Cardiac fibroblast (primary cell): ENCODE results near the gene SMOC2.

Experiments used
- DNase-seq, 2 donors: peaks; one replicate each; pipeline versions ENCODE4 v3.0.0 to v3.0.0-alpha.2; 2010; ENCODE audit warnings: low read depth in 2 of 2
- H3K4me3 ChIP-seq, 2 donors: replicated peaks in 1 of 2; 1 replicate in 1 of 2; 2 replicates in 1 of 2; pipeline ENCODE4 v1.5.1; 2011; ENCODE audit warnings: low read depth in 2 of 2, low read length in 2 of 2, mild to moderate bottlenecking in 2 of 2, moderate library complexity in 1 of 2
- CTCF ChIP-seq: IDR thresholded peaks from one replicate; pipeline ENCODE4 v1.5.1; 2011; ENCODE audit warnings: low read depth, mild to moderate bottlenecking, low read length, inconsistent platforms

The SMOC2 gene

GRCh38 chr6:168506460-168506859, 65.5 kb downstream of the SMOC2 start:
- DNase-seq: no peak

DNA sequence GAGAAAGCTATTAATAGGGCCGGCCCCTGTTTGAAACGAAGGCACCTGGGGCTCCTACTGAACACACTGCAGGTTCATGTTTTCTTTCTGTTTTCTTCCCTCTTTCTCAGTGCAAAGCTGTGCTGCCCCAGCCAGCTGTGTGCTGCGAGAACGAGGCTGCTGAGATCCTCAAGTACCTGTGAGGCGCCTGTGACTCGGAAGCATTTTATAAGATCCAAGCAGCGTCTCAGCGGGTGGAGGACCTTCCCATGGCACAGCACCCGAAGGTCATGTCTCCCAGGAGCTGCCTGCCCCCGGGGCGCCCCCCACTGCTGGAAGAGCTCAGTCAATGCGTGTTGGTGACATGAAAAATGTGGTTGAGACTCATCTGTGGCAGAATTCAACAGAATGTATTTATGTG, 66.3 kb downstream of the SMOC2 start:
- no peak for DNase-seq
- H3K4me3 ChIP-seq: no peak overlapping the region
- TF ChIP-seq CTCF: no peak

More at GRCh38 chr6:168506460-168506859, 65.5 kb downstream of the SMOC2 start:
- TF ChIP-seq CTCF: no peak
- H3K4me3 ChIP-seq: no peak overlapping the region

GRCh38 chr6:168507730-168508129, 66.7 kb downstream of the SMOC2 start:
- no peak for TF ChIP-seq CTCF
- H3K4me3 ChIP-seq: no peak overlapping the region
- DNase-seq: no peak

DNA sequence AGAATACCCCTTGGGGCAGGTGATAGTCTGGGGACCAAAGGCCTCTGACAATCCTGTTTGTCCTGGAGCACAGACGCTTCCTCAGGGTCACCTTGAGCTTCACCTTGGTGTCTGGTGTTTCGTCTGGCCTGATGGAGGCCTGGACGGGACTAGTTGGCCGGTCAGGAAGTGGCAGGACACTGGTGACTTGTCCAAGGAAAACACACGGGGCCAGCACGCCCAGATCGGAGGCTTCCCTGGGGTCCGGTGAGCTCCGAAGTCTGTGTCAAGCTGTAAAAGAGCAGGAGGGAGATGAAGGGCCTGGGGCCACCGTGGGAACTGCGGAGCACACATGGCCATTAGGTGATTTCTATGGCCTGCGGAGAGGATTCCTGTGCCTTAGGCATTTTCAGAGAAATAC, 67.9 kb downstream of the SMOC2 start:
- no peak for DNase-seq
- TF ChIP-seq CTCF: no peak
- no peak overlapping the region for H3K4me3 ChIP-seq

DNA sequence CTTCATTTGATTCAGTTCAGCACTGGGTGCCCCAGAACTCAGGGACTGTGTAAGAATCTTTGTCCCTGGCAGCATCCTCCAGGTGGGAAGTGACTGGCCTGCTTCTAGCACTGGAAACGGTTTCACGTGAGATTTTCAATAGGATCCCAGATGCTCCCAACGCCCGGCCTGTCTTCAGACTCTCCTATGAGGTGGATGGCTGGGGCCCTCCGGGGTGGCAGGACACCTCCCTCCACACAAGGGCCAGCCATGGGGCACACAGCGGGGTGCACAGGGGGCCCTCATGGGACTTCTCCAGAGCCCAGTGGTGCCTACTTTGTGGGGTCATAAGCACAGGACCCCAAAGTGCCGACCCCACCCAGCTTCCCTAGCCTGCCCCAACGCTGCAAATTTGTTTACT, 72.8 kb downstream of the SMOC2 start:
- no peak for TF ChIP-seq CTCF

DNA sequence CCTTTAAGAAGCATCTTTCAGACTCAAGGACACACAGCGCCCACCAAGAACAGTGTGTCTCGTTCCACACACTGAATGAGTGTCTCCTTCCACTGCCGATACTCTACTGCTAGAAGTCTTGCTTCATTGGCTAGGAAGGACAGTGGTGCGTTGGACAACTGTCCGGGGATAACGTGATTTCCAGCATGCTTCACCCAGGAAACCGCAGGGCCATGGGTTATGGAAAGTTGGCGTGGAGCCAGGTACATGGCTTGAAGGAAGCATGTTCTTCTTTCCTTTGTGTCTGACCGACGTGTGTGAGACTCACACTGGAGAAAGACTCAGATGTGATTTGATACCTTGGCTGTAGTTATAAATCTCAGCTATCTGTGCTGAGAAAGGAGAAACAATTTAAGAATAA, 73.2 kb downstream of the SMOC2 start:
- DNase-seq: peak; percentile 13 to 84
- H3K4me3 ChIP-seq: no peak overlapping the region
- TF ChIP-seq CTCF: no peak

More for the DNA sequence above, 72.8 kb downstream of the SMOC2 start:
- no peak for DNase-seq
- H3K4me3 ChIP-seq: no peak overlapping the region

DNA sequence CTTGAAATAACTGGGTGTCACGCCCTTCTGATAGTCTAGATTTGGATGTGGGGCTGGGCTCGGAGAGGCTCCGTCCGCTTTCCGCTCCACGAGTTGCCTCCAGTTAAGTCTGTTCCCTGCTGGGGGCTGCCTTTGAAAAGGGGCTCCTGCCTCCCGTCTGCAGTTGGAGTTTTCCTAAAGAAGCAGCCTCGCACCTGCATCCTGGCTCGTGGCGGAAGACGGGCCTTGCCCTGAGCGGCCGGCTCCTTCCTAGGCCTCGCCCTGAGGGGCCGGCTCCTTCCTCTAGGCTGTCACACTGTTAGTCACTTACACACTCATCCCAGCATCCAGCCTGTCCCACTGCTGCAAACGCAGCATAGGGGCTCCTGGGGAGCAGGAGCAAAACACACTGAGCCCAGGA, 74.4 kb downstream of the SMOC2 start:
- no peak for TF ChIP-seq CTCF
- H3K4me3 ChIP-seq: no peak overlapping the region
- no peak for DNase-seq
